Activated naive CD8-positive, alpha-beta T cell (primary cell): ENCODE results near the gene OCIAD1.
A peak's percentile ranks its signal among the peaks of the same experiment; 100 is the strongest.

Experiments used
- H3K27ac Mint-ChIP-seq: one replicate; pipeline ENCODE4 v1.8.0; 2021; ENCODE audit warnings: mixed read lengths
- H3K27me3 Mint-ChIP-seq: one replicate; pipeline ENCODE4 v1.8.0; 2021; ENCODE audit warnings: mixed read lengths
- H3K36me3 Mint-ChIP-seq: one replicate; pipeline ENCODE4 v1.8.0; 2021; ENCODE audit warnings: mixed read lengths
- H3K4me1 Mint-ChIP-seq: one replicate; pipeline ENCODE4 v1.8.0; 2021; ENCODE audit warnings: low read depth, mixed read lengths
- H3K4me3 Mint-ChIP-seq: one replicate; pipeline ENCODE4 v1.8.0; 2021; ENCODE audit warnings: mild to moderate bottlenecking, mixed read lengths
- H3K9me3 Mint-ChIP-seq: one replicate; pipeline ENCODE4 v1.8.0; 2021; ENCODE audit warnings: low read depth, mixed read lengths

OCIAD1 gene

DNA sequence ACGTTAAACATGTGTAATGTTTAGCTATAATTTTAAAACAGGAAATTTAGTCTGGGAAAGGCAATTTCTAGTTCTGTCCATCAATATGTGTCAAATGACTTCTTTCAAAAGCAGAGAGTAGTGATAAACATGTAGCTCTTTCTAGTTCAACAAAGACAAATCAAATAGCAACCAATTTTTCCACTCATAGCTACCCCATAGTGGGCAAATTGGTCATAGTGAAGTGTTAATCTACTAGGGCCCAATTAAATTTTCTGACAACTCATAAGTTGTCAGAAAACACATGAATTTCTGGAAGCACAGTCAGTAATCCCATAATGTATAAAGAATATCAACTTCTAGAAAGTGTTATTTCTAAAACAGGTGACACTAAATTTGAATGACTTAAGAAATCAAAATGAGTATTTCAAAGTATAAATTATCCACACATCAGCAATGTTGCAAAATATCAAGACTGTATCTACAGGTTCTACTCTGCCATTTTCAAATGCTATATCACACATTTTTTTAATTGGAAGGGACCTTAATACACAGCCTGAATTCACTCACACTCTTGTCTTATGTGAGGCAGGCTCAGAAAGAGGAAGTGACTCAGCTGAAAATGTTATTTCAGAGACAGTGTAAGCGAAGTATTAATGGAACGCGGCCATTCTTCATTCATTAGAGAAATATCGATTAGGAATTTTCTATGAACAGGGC, 68.0 kb downstream of the OCIAD1 start:
- Mint-ChIP-seq H3K27me3 (no peaks in the 10 kb centered on the region), H3K9me3 (no peaks in the 10 kb centered on the region), H3K4me1 (peaks cover 47% of the 10 kb centered on the region), H3K4me3 (peak overlapping the region; percentile 24), H3K27ac (peak overlapping the region; percentile 82), H3K36me3 (peaks cover 35% of the 10 kb centered on the region)

DNA sequence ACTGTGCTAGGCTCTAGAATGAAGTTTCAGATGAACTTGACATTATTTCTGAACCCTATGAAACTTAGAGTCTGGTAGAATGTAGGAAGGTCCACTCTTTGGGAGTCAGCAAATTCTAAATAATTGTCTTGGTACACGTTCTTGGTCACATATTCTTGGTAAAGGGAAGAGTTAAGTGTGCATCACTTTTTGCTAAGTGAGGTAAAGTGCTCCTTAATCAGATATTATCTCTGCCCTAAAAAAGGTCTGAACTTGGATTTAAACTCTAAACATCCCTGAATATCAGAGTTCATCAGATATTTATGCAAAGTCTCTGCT, 68.5 kb downstream of the OCIAD1 start:
- Mint-ChIP-seq H3K4me3 (peak overlapping the region; percentile 24), H3K27ac (peak overlapping the region; percentile 82), H3K4me1 (peaks cover 51% of the 10 kb centered on the region), H3K9me3 (no peaks in the 10 kb centered on the region), H3K27me3 (no peaks in the 10 kb centered on the region), H3K36me3 (peaks cover 36% of the 10 kb centered on the region)

DNA sequence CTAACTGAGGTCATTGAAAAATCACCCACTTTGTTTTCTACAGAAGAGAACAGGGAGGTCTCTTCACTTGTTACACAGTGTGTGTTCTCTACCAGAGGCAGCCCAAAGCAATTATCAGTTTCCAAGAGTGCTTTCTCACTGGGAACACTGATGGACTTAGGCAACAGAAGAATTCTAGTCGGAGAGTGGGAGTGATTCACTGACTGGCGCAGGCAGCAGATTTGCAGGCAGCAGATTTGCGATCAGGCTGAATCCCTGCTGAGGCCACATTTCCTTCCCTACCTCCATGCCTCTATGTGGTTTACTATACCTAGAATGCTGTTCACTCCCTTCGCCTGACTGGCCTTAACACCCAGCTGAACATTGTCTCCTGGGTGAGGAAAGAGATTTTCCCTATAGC, 69.1 kb downstream of the OCIAD1 start:
- peaks cover 54% of the 10 kb centered on the region for H3K4me1 Mint-ChIP-seq
- no peaks in the 10 kb centered on the region for H3K9me3 Mint-ChIP-seq
- H3K4me3 Mint-ChIP-seq = peak overlapping the region; percentile 24
- peaks cover 38% of the 10 kb centered on the region for H3K36me3 Mint-ChIP-seq
- peak overlapping the region; percentile 82 for H3K27ac Mint-ChIP-seq
- no peaks in the 10 kb centered on the region for H3K27me3 Mint-ChIP-seq

DNA sequence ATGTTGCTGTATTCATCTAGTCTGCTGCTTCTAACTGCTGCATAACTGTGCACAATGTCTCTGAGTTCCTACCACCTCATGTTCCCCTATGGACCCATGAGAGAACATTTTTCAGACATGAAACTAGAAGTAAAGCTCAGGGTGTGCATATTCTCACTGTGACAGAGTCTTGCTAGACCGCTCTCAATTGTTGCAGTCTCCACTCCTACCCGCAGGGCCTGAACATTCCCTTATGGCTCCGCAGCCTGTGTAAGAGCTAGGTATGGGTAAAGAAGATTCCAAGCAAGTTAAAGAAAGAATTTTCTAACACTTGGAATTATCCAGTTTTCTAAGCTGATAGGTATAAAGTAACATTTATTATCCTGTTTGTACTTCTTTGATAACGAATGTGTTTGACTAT, 70.3 kb downstream of the OCIAD1 start:
- H3K36me3 Mint-ChIP-seq = peaks cover 34% of the 10 kb centered on the region
- peak overlapping the region; percentile 12 for H3K27ac Mint-ChIP-seq
- no peak overlapping the region for H3K4me3 Mint-ChIP-seq
- H3K4me1 Mint-ChIP-seq = peaks cover 64% of the 10 kb centered on the region
- H3K27me3 Mint-ChIP-seq = no peaks in the 10 kb centered on the region
- no peaks in the 10 kb centered on the region for H3K9me3 Mint-ChIP-seq

DNA sequence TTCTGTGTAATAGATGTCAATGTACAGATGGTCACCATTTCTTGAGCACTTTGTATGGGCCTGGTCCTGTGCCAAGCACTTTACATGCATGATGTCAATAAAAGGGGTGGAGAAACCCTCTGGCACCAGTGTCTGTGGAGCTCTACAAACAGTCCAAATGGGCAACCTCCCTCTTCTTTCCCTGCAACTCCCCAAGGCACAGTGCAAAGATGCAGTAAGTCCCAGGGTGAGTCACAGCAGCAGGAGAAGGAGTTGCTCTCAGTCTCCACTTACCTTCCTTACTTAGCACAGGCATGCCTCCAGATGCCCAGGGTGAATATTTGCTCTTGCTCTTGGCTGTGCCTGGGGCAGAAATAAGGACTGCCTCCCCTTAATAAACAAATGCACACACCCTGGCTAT, 71.4 kb downstream of the OCIAD1 start:
- no peaks in the 10 kb centered on the region for H3K9me3 Mint-ChIP-seq
- no peak overlapping the region for H3K27ac Mint-ChIP-seq
- H3K36me3 Mint-ChIP-seq = peaks cover 28% of the 10 kb centered on the region
- no peaks in the 10 kb centered on the region for H3K27me3 Mint-ChIP-seq
- no peak overlapping the region for H3K4me3 Mint-ChIP-seq
- H3K4me1 Mint-ChIP-seq = peaks cover 68% of the 10 kb centered on the region

DNA sequence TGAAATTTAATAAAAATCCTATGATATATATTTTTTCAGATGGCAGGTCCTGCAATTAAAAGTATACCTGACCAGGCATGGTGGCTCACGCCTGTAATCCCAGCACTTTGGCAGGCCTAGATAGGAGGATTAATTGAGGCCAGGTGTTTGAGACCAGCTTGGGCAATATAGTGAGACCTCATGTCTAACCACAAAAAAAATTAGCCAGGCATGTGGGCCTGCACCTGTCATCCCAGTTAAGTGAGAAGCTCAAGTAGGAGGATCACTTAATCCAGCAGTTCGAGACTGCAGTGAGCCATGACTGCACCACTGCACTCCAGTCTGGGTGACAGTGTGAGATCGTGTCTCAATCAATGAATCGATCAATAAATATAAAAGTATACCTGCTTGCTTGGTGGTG, 73.2 kb downstream of the OCIAD1 start:
- Mint-ChIP-seq H3K9me3 (no peaks in the 10 kb centered on the region), H3K27me3 (no peaks in the 10 kb centered on the region), H3K4me3 (peak overlapping the region; percentile 92), H3K36me3 (peaks cover 20% of the 10 kb centered on the region), H3K4me1 (peaks cover 65% of the 10 kb centered on the region), H3K27ac (peak overlapping the region; percentile 80)

DNA sequence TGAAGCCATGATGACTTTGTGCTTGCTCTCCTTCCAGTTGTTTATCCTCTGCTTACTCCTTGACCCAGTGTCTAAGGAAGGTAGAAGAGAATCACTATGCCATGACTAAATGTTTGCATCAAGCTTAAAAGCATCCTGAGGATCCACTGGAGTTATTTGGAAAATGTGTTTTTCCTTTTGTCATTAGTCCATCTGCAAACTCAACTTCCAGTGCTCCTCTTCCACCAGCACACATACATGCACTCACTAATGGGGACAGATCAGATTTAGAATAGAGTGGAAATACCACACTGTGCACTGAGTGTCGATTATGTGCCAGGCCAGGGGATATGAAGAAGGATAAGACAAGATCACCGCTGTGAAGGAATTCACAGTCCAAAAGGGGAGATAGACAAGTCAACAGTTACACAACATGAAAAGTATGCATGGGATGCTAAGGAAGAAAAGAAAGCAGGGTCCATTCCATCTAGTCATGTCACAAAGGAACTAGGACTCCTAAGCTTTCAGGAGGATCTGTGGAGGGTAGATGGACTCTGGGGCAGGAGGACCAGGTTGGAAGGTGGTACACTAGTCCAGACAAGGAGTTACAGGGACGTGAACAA, 73.8 kb downstream of the OCIAD1 start:
- H3K4me3 Mint-ChIP-seq = peak overlapping the region; percentile 92
- H3K36me3 Mint-ChIP-seq = peaks cover 14% of the 10 kb centered on the region
- no peaks in the 10 kb centered on the region for H3K27me3 Mint-ChIP-seq
- H3K9me3 Mint-ChIP-seq = no peaks in the 10 kb centered on the region
- peaks cover 62% of the 10 kb centered on the region for H3K4me1 Mint-ChIP-seq
- H3K27ac Mint-ChIP-seq = peak overlapping the region; percentile 80

DNA sequence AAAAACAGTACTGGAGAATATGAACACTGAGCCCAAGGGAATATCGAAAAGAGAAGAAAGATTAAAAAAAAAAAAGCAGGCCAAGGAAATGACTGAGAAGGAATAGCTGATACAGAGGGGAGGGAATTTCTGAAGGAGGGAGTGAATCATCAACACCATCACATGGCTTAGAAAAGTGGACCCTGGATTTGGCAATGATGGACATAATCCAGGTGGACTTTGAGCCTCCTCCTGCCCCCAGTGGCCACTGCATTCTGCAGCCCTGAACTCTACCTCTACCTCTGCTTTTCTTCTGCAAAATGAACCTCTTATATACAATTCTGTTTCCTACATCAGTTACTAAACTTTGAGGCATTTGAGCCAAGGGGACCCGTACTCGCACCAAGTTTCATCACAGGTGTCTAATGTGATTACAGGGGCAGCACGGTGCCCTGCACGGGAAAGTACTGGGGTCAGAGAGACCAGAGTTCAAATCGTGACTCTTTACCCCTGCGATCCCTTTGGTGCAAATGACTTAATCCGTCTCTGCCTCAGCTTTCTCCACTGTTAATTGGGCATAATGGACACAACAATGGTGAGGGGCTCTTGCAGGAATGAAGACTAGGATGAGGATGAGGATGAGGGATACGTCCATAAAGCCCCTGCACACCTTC, 74.6 kb downstream of the OCIAD1 start:
- Mint-ChIP-seq H3K27me3 (no peaks in the 10 kb centered on the region), H3K4me1 (peaks cover 58% of the 10 kb centered on the region), H3K27ac (peak overlapping the region; percentile 80), H3K36me3 (peaks cover 13% of the 10 kb centered on the region), H3K9me3 (no peaks in the 10 kb centered on the region), H3K4me3 (peak overlapping the region; percentile 92)

DNA sequence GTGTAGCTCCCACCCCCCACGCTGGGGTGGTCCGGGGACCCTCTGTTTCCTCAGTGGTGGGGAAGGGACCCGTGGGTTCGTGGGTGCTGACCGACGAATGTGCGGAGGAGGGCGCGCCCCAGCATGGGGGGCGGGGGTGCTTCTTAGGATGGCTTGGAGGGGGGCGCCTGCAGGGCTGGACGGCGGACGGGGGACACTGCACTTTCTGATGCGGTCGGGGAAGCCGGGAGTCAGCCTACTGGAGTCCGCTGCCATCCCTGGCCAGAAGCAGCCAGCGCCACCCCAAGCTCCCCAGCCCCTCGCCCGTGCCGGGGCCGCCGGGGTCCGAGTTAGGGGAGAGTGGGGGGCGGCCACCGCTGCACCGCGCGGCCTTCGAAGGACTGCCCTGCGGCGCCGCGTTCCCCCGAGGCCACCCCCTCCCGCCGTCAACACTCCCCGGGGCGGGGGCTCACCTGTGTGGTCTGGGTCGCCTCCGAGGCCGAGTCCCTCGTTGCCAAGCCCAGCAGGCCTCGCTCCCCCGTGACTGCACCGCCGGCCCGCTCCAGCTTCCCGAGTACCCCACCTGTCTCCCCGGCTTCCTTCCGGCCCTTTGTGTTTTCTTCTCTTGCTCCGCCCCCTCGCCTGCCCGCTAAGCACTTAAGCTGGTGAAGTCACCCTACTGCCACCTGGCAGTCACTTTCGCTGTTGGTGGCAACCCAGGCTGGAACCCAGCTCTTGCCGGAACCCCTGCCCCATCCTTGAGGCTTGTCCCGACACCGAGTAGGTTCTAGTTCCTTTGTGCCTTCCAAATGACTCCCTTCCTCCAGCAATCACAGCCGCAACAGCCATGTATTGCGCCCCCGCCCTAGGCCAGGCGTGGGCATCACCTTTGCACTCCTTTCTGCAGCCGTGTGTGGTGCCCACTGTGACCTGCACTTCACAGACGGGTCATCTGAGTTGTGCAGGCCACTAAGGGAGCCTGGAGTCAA, 75.6 kb downstream of the OCIAD1 start, which contains the start of gene OCIAD2:
Gene OCIAD2 (minus strand): TSS at position 569 of the 968 bp plus-strand sequence. CDS start 2,225 bp downstream, outside the sequence.
- H3K9me3 Mint-ChIP-seq = no peaks in the 10 kb centered on the region
- peaks cover 51% of the 10 kb centered on the region for H3K4me1 Mint-ChIP-seq
- peak within 1 kb of the TSS; percentile 93 for H3K4me3 Mint-ChIP-seq
- no peaks in the 10 kb centered on the region for H3K27me3 Mint-ChIP-seq
- peaks cover 13% of the 10 kb centered on the region for H3K36me3 Mint-ChIP-seq
- peak within 1 kb of the TSS; percentile 95 for H3K27ac Mint-ChIP-seq

DNA sequence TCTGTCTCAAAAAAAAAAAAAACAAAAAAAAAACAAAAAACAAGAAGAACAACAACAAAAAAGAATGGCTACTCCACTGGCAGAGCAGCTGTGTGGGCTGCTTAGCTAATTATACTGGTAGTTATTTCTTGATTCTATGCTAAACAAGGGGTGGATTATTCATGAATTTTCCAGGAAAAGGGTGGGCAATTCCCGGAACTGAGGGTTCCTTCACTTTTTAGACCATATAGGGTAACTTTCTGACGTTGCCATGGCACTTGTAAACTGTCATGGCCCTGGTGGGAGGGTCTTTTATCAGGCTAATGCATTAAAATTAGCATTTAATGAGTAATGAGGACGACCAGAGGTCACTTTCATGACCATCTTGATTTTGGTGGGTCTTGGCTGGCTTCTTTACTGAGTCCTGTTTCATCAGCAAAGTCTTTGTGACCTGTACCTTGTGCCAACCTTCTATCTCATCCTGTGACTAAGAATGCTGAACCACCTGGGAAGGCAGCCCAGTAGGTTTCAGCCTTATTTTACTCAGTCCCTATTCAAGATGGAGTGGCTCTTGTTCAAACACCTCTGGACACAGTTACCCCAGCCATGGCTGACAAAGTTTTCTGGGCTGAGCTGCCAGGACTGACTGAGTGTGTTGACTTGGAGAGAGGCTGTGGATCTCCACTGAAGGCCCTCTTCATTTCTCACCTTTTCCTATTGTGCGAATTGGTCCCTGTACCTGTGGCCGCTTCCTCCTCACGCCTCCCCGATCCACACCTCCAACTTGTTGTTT, 77.0 kb downstream of the OCIAD1 start:
- H3K27ac Mint-ChIP-seq = peak overlapping the region; percentile 13
- peaks cover 44% of the 10 kb centered on the region for H3K4me1 Mint-ChIP-seq
- no peaks in the 10 kb centered on the region for H3K27me3 Mint-ChIP-seq
- peak overlapping the region; percentile 34 for H3K4me3 Mint-ChIP-seq
- H3K9me3 Mint-ChIP-seq = no peaks in the 10 kb centered on the region
- H3K36me3 Mint-ChIP-seq = peaks cover 9% of the 10 kb centered on the region

DNA sequence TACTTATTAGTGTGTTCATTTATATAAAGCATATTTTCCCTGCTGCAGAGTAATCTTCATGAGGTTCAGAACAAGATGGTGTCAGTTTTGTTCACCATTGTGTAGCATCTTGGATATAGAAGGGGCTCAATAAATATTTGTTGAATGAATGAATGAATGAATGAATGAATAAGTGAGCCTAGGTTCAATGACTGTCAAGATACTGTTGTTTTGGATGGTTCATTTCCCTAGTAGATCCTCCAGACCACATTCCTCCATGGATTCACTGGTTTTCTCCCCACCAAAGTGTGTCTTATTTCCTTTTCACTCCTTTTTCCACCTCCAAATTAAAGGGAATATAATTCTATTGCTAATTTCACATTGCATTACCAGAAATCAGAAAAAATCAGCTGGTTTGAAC, 77.8 kb downstream of the OCIAD1 start:
- no peaks in the 10 kb centered on the region for H3K27me3 Mint-ChIP-seq
- H3K4me1 Mint-ChIP-seq = peaks cover 38% of the 10 kb centered on the region
- H3K27ac Mint-ChIP-seq = peak overlapping the region; percentile 13
- peaks cover 6% of the 10 kb centered on the region for H3K36me3 Mint-ChIP-seq
- H3K9me3 Mint-ChIP-seq = no peaks in the 10 kb centered on the region
- no peak overlapping the region for H3K4me3 Mint-ChIP-seq

DNA sequence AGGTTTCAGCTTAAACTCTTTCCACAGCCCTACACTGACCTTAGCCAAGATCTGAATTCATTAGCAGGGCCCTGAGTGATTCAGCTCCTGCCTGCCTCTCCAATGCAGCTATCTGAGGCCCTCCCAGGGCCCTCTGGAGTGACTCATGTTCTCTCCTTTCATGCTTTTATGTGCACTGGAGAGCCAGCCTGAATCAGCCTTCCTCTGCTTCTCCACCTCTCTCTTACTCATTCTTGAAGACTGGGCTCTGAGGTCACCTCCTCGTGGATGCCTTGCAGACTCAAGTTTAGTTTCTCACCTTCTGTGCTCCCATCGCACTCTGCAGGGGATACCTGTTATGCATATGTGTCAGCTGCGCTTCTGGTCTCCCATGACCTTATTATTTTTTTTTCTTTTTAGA, 78.8 kb downstream of the OCIAD1 start:
- no peaks in the 10 kb centered on the region for H3K9me3 Mint-ChIP-seq
- no peak overlapping the region for H3K27ac Mint-ChIP-seq
- H3K4me1 Mint-ChIP-seq = peaks cover 32% of the 10 kb centered on the region
- H3K27me3 Mint-ChIP-seq = no peaks in the 10 kb centered on the region
- peaks cover 2% of the 10 kb centered on the region for H3K36me3 Mint-ChIP-seq
- no peak overlapping the region for H3K4me3 Mint-ChIP-seq

DNA sequence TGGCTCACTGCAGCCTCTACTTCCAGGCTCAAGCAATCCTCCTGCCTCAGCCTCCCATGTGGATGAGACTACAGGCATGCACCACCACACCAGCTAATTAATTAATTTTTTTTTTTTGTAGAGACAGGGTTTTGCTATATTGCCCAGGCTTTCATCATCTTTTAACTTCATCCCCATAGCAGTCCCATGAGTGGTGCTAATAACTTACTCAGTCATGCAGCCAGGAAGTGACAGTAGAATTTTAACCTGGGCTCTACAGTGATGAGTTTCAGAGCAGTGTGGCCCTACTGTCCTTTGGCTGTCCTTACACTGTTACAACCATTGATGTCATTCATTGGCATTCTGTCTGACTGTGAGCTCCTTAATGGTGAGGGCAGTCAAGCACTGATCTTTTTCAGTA, 79.6 kb downstream of the OCIAD1 start:
- Mint-ChIP-seq H3K4me1 (peaks cover 24% of the 10 kb centered on the region), H3K27ac (no peak overlapping the region), H3K4me3 (no peak overlapping the region), H3K27me3 (no peaks in the 10 kb centered on the region), H3K36me3 (no peaks in the 10 kb centered on the region), H3K9me3 (no peaks in the 10 kb centered on the region)
